ENCODE data around the gene LRRC17.

DNA sequence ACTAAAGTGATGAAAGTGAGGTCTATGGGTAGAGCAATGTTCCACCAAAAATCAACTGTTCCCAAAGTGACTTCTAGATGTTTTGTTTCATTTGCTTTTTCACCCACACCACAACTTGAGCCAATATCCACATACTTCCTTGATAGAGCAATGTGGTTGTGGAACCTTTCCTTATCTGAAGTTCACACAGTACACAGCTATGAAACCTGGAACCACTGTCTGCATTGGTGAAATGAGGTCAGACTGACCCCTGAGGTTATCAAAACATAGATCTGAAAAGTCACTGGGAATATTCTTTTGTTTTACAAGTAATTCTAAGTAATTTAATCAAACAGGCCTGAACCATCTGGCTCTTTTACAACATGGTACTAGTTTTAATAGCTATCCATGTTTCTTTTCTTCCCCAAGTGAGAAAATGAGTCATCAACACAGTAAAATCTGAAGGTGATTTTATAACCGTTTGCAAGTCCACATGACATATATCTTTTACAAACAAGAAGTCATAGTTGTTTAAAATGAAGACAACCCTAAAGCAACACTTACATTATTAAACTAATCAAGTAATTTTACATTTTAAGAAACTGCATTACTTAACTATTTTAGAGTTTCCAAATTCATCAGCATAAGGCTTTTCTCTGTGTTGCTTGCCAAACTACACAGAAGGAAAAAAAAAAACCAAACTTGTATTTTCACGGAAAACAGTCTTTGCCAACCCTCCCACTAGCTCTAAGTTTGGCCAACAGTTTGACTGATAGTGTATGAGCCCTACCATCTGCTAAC is 80.3 kb downstream of the LRRC17 start:
- TF ChIP-seq, protein P1, sequence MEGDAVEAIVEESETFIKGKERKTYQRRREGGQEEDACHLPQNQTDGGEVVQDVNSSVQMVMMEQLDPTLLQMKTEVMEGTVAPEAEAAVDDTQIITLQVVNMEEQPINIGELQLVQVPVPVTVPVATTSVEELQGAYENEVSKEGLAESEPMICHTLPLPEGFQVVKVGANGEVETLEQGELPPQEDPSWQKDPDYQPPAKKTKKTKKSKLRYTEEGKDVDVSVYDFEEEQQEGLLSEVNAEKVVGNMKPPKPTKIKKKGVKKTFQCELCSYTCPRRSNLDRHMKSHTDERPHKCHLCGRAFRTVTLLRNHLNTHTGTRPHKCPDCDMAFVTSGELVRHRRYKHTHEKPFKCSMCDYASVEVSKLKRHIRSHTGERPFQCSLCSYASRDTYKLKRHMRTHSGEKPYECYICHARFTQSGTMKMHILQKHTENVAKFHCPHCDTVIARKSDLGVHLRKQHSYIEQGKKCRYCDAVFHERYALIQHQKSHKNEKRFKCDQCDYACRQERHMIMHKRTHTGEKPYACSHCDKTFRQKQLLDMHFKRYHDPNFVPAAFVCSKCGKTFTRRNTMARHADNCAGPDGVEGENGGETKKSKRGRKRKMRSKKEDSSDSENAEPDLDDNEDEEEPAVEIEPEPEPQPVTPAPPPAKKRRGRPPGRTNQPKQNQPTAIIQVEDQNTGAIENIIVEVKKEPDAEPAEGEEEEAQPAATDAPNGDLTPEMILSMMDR (conservative IDR thresholded peaks at IDR 0.05) = no peak
- TF ChIP-seq EZH2 (IDR thresholded peaks at IDR 0.05; ENCODE audit: low read depth) = no peak
